Activated CD4-positive, alpha-beta memory T cell treated with anti-CD3 and anti-CD28 coated beads for 36 hours (primary cell): ENCODE measurements around the gene HBS1L. TPM values are rescaled to one million over a fixed set of nuclear protein-coding genes. Genes with fewer than 3 reads are reported as not detected.
A peak's percentile ranks its signal among the peaks of the same experiment; 100 is the strongest.

Experiments used
- CTCF ChIA-PET: fragments of 350-600 bp; sonication (Branson Sonifier 250); formaldehyde crosslinking; loops from one replicate; lab custom pipeline; 2021; ENCODE audit warnings: antibody characterized with exemption, inconsistent platforms; lab: Charles Lee
- POLR2A ChIA-PET: fragments of 350-600 bp; sonication (Branson Sonifier 250); formaldehyde crosslinking; loops from one replicate; lab custom pipeline; 2021; ENCODE audit warnings: antibody characterized with exemption; lab: Charles Lee
- DNase-seq: peaks from one replicate; pipeline ENCODE4 v3.0.0-alpha.2; 2020
- H3K27ac Mint-ChIP-seq: one replicate; pipeline ENCODE4 v1.8.0; 2021; ENCODE audit warnings: mixed read lengths
- H3K27me3 Mint-ChIP-seq: one replicate; pipeline ENCODE4 v1.8.0; 2021; ENCODE audit warnings: mixed read lengths
- H3K36me3 Mint-ChIP-seq: one replicate; pipeline ENCODE4 v1.8.0; 2021; ENCODE audit warnings: mixed read lengths
- H3K4me1 Mint-ChIP-seq: one replicate; pipeline ENCODE4 v1.8.0; 2021; ENCODE audit warnings: low read depth, mixed read lengths
- H3K4me3 Mint-ChIP-seq: one replicate; pipeline ENCODE4 v1.8.0; 2021; ENCODE audit warnings: mild to moderate bottlenecking, mixed read lengths
- H3K9me3 Mint-ChIP-seq: one replicate; pipeline ENCODE4 v1.8.0; 2021; ENCODE audit warnings: mixed read lengths
- intact Hi-C: fragments of 100-400 bp; cut with micrococcal nuclease; formaldehyde crosslinking; loops from one replicate; pipeline ENCODE4 v1.15.1; 2023
- total RNA-seq, 2 experiments: library from RNA; stranded (reverse); gene quantifications; one replicate each; pipeline ENCODE4 v1.2.3, GENCODE V29; 2021

Gene HBS1L
- total RNA-seq = 100 to 1,000 TPM; 117 to 123 TPM

DNA sequence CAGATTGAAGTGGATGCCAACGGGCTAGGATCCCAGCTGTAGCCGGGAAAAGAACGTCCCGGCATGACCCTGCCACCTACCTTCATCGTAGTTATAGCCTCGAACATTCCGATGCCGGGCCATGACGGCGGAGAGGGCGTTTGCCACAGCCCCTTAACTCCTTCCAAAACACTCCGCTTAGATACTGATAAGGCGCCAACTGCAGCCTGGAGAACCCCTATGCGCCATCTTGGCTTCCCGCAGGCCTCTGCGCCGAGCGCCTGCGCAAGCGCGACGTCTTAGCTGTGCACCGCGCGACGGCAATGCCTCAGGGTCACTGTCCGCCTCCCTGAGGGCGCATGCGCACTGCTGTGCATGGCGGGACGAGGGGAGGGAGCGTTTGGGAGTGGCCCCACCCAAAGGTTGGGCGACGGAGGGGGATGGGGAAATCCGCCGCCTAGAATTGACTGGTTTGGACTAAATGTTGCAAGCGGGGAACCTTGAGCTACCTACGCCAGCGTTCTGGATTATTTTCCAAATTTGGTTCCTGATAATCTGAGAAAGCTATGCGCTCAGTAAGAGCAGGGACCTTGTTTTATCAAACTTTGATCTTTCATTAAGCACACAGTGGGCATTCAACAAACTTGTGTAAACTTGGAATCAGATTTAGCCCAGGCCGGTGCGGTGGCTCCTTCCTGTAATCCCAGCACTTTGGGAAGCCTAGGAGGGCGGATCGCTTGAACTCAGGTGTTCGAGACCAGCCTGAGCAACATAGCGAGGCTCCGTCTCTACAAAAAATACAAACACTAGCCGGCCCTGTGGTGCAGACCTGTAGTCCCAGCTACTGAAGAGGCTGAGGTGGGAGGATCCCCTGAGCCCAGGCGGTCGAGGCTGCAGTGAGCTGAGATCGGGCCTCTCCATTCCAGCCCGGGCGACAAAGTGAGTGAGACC is at the start of gene HBS1L:
Gene HBS1L (minus strand): TSS at position 254 of the 930 bp plus-strand sequence. CDS start 131 bp downstream, at position 123.
- H3K27me3 Mint-ChIP-seq = no peaks in the 10 kb centered on the region
- H3K27ac Mint-ChIP-seq = peak within 1 kb of the TSS; percentile 96
- intact Hi-C loops = loop anchor here (1.0 to 10.0 kb wide), 7 partner anchors 25 to 1230 kb away; partner anchors contain the start of gene BCLAF1
- CTCF ChIA-PET = interaction anchor here (1.0 to 1.8 kb wide), 11 partner anchors 10 to 129 kb away, joined by 3 to 9 read pairs (median 4); partner anchors contain the start of gene MYB
- peaks cover 34% of the 10 kb centered on the region for H3K4me1 Mint-ChIP-seq
- POLR2A ChIA-PET = interaction anchor here (0.6 to 2.5 kb wide), 18 partner anchors 8 to 129 kb away, joined by 3 to 25 read pairs (median 3); partner anchors contain the start of gene MYB
- H3K9me3 Mint-ChIP-seq = no peaks in the 10 kb centered on the region
- peak within 1 kb of the TSS; percentile 92 for H3K4me3 Mint-ChIP-seq
- peak; percentile 98 for DNase-seq
- H3K36me3 Mint-ChIP-seq = peaks cover 11% of the 10 kb centered on the region

DNA sequence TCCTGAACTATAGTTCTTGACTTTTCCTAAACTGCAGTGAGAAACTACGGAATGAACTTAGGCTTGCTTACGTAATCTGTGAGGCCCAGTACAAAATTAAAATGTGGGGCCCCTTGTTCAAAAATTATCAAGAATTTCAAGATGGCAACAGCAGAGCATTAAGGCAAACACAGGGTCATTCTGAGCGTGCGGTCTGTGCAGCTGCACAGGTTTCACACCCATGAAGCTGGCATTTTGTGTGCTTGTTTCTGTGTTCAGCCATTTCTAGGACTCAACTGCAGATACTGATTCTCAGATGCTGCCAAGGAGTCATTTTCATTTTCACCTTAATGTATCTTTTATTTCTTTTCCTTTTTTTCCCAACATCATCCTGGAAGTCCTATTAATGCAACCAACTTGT is 49.6 kb upstream of the HBS1L start:
- no peaks in the 10 kb centered on the region for H3K9me3 Mint-ChIP-seq
- H3K36me3 Mint-ChIP-seq = peaks cover 1% of the 10 kb centered on the region
- ChIA-PET POLR2A (no interaction called here), CTCF (interaction anchor here (0.9 kb wide), 1 partner anchor 80 kb away, joined by 3 read pairs; no protein-coding TSS in a partner anchor)
- peaks cover 28% of the 10 kb centered on the region for H3K4me1 Mint-ChIP-seq
- no peak overlapping the region for H3K27ac Mint-ChIP-seq
- H3K4me3 Mint-ChIP-seq = no peak overlapping the region
- no peak for DNase-seq
- intact Hi-C loops = no loop called here
- no peaks in the 10 kb centered on the region for H3K27me3 Mint-ChIP-seq

DNA sequence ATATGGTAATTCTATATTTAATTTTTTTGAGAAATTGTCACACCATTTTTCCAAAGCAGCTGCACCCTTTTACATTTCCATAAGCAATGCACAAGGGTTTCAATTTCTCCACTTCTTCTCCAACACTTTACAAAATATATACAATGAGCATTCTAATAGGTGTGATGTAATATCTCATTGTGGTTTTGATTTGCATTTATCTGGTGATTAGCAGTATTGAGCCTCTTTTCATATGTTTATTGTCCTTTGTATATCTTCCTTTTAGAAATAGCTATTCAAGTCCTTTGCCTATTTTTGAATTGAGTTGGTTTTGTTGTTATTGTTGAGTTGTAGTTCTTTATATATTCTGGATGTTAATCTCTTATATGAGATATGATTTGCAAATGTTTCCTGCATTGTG is 47.6 kb upstream of the HBS1L start:
- Mint-ChIP-seq H3K27ac (no peak overlapping the region), H3K4me1 (peaks cover 26% of the 10 kb centered on the region), H3K36me3 (peaks cover 1% of the 10 kb centered on the region), H3K27me3 (no peaks in the 10 kb centered on the region), H3K4me3 (no peak overlapping the region), H3K9me3 (no peaks in the 10 kb centered on the region)
- intact Hi-C loops = no loop called here
- DNase-seq = no peak
- ChIA-PET POLR2A (no interaction called here), CTCF (interaction anchor here (0.6 to 1.4 kb wide), 2 partner anchors 47 to 961 kb away, joined by 3 read pairs; partner anchors contain the start of gene HBS1L)

DNA sequence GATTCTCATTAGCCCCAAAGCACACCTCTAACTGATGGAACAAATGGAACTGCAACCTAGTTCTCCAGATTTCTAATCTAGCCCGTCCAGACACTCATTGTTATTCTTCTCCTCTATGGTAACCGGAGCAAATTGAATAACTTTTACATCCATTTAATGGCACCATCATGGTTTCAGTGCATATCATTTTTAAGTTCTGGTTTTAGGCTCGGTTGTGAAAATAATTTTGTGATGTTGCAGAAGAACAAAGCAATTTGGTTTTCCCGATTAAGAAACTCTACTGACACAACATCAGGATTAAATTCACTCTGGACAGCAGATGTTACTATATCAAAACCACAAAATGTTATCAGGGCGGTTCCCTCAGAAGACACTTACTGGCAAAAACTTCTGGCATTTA is 42.5 kb upstream of the HBS1L start:
- no peak overlapping the region for H3K4me3 Mint-ChIP-seq
- intact Hi-C loops = no loop called here
- POLR2A ChIA-PET = no interaction called here

DNA sequence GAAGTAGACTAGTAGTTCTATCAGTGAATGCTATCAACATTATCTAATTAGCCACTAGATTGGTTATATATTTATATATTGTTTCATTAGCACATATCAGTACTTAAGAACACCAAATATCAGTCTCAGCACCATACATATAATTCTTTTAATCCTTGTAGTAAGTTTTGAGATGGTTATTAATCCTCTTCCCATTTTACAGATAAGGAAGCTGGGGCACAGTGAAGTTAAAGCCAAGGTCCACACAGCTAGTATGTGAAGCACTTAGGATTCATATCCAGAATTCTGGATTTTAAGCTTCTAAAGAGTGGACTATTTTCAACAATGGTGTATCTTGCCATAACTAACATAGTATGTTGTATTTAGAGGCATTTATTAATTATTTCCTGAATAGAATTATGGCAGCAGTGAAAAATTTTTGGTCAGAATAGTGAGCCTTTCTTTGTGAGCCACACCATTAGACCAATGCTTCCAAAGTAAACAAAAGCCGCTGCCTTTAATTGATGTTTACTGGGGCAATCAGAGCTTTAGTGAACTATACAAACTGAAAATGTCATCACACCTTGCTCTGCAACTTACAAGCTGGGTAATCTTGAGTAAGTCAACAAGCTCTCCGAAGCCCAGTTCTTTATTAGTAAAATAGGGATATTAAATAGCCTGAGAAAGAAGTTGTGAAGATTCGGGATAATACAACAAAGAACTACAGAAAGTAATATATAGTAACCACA is 41.9 kb upstream of the HBS1L start:
- Mint-ChIP-seq H3K4me3 (no peak overlapping the region), H3K4me1 (peaks cover 29% of the 10 kb centered on the region), H3K27me3 (no peaks in the 10 kb centered on the region), H3K36me3 (no peaks in the 10 kb centered on the region), H3K9me3 (no peaks in the 10 kb centered on the region), H3K27ac (no peak overlapping the region)
- ChIA-PET POLR2A (no interaction called here), CTCF (no interaction called here)
- DNase-seq = no peak
- intact Hi-C loops = no loop called here

More for the DNA sequence above, 42.5 kb upstream of the HBS1L start:
- DNase-seq = no peak
- no peaks in the 10 kb centered on the region for H3K27me3 Mint-ChIP-seq
- H3K27ac Mint-ChIP-seq = no peak overlapping the region
- no peaks in the 10 kb centered on the region for H3K36me3 Mint-ChIP-seq
- CTCF ChIA-PET = no interaction called here
- peaks cover 28% of the 10 kb centered on the region for H3K4me1 Mint-ChIP-seq
- no peaks in the 10 kb centered on the region for H3K9me3 Mint-ChIP-seq

DNA sequence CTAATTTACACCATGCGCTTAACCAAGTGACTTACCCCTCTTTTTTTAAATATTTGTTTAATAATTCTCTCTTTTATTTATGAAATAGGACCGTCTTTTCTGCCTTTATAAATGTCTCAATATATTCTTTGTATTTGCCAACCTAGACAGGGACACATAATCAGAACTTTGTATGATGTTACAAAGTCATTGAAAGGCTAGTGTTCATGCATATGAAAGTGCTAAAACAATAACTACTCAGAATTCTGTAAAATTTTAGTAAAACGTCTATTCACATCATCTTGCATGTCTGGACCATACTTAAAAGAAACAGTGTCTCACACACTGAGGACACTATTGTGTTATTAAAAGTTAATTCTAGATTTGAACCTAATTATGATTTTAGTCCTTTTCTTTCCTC is 41.1 kb upstream of the HBS1L start:
- no peak for DNase-seq
- intact Hi-C loops = no loop called here
- H3K27me3 Mint-ChIP-seq = no peaks in the 10 kb centered on the region
- POLR2A ChIA-PET = interaction anchor here (1.2 kb wide), 1 partner anchor 44 kb away, joined by 3 read pairs; no protein-coding TSS in a partner anchor
- H3K36me3 Mint-ChIP-seq = no peaks in the 10 kb centered on the region
- CTCF ChIA-PET = interaction anchor here (1.2 to 1.8 kb wide), 2 partner anchors 32 to 41 kb away, joined by 5 read pairs; partner anchors contain the start of gene HBS1L
- H3K27ac Mint-ChIP-seq = no peak overlapping the region
- peaks cover 36% of the 10 kb centered on the region for H3K4me1 Mint-ChIP-seq
- no peaks in the 10 kb centered on the region for H3K9me3 Mint-ChIP-seq
- H3K4me3 Mint-ChIP-seq = no peak overlapping the region

DNA sequence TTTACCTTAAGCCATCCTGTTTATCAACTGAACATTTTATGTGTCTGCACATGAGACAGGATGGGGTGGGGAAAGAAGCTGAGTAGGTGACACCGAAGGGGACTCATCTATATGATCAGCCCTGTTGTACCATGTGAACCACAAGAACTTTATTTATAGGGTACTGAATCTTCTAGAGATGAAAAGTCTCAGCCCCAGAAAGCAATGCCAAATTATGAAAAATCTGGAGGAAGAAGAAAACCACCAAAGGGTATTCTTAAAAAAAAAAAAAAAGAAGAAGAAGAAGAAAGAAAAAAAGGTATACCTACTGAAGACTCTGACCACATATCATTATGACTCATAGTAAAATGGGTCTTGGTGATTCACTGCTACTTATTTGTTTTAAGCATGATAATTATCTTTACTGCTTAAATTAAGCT is 39.8 kb upstream of the HBS1L start:
- POLR2A ChIA-PET = interaction anchor here (0.9 to 1.2 kb wide), 5 partner anchors 20 to 46 kb away, joined by 3 to 7 read pairs (median 3); partner anchors contain the start of gene HBS1L
- intact Hi-C loops = loop anchor here (1.0 kb wide), 4 partner anchors 9 to 115 kb away; no protein-coding TSS in a partner anchor
- H3K4me1 Mint-ChIP-seq = peaks cover 49% of the 10 kb centered on the region
- H3K4me3 Mint-ChIP-seq = no peak overlapping the region
- peak overlapping the region; percentile 76 for H3K27ac Mint-ChIP-seq
- no peaks in the 10 kb centered on the region for H3K27me3 Mint-ChIP-seq
- H3K36me3 Mint-ChIP-seq = no peaks in the 10 kb centered on the region
- H3K9me3 Mint-ChIP-seq = no peaks in the 10 kb centered on the region
- peak; percentile 50 for DNase-seq
- CTCF ChIA-PET = interaction anchor here (1.2 to 1.8 kb wide), 2 partner anchors 34 to 39 kb away, joined by 5 read pairs; partner anchors contain the start of gene HBS1L

DNA sequence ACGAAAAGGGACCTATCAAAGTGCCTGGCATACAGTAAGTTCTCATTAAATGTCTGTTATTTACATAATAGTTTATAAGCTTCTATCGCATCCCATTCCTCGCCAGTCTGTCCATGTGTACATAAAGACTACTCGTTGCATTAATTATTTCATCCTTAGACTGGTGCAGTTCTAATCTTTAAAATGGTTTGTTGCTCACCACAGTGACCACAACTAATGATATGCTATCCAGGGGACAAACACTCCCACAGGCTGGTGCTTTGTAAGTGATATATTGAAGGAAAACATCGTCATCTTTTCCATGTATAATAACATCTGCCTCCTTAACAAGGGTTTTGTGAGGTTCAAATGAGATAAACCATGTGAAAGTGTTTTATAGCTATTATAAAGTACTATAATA is 39.0 kb upstream of the HBS1L start:
- Mint-ChIP-seq H3K4me3 (no peak overlapping the region), H3K27me3 (no peaks in the 10 kb centered on the region), H3K9me3 (no peaks in the 10 kb centered on the region), H3K4me1 (peaks cover 57% of the 10 kb centered on the region), H3K36me3 (no peaks in the 10 kb centered on the region), H3K27ac (no peak overlapping the region)
- intact Hi-C loops = no loop called here
- no peak for DNase-seq
- CTCF ChIA-PET = interaction anchor here (1.4 kb wide), 1 partner anchor 24 kb away, joined by 4 read pairs; no protein-coding TSS in a partner anchor
- POLR2A ChIA-PET = interaction anchor here (1.1 to 1.2 kb wide), 2 partner anchors 21 to 39 kb away, joined by 3 to 5 read pairs; partner anchors contain the start of gene HBS1L

DNA sequence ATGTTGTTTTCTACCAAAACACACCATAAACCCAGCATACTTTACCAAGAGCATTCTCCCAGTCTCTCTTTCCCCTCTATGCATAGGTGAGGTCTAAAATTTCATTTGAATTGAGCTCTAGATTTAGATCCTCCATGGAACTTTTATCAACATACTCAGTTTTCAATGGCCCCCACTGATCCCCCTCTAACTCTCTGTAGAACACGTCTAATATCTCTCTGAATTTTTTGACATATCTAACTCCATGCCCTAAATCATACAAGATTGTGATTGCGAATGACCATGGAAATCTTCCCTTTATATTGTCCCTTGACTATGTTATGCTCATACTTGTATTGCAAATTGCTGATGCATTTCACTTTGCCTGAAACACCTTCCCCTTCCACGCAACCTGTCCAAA is 38.1 kb upstream of the HBS1L start:
- ChIA-PET CTCF (interaction anchor here (0.6 to 1.4 kb wide), 3 partner anchors 16 to 92 kb away, joined by 3 to 4 read pairs (median 3); no protein-coding TSS in a partner anchor), POLR2A (no interaction called here)
- H3K27ac Mint-ChIP-seq = no peak overlapping the region

DNA sequence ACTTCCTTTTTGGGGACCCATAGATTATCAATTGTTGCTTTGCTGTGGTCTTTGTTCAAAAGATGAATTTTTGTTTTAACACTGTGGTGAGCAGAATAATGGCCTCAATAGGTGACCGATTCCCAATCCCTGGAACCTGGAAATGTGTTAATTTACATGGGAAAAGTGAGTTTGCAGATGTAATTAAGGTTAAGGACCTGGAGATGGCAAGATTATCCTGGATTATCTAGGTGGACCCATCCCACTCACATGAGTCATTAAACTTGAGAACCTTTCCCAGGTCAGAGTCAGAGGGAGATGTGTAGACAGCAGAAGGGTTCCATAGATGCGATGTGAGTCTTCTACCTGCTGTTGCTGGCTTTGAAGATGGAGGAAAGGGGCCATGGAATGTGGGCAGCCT is 36.2 kb upstream of the HBS1L start:
- CTCF ChIA-PET = no interaction called here
- H3K4me3 Mint-ChIP-seq = no peak overlapping the region

More for the DNA sequence above, 38.1 kb upstream of the HBS1L start:
- Mint-ChIP-seq H3K36me3 (no peaks in the 10 kb centered on the region), H3K9me3 (peaks cover 3% of the 10 kb centered on the region), H3K27me3 (no peaks in the 10 kb centered on the region), H3K4me1 (peaks cover 66% of the 10 kb centered on the region), H3K4me3 (no peak overlapping the region)
- no peak for DNase-seq
- intact Hi-C loops = no loop called here

DNA sequence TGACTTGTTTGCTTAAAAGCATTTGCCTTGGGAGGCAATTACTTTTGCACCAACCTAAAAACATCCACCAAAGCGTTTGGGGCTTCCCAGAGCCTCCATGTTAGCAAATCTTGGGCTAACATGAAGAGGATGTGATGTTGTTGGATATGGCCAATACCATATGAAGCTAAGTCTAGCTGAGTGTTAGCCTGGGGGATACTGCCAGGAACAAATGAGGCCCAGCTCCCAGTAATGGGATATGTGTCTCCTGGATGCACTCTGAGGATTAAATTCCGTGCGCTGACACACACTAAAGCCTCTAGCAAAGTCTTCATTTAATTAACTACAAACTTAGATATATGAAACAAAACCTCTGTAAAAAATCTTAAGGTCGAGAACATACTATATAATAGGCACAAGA is 35.3 kb upstream of the HBS1L start:
- Mint-ChIP-seq H3K27ac (peak overlapping the region; percentile 73), H3K9me3 (peaks cover 3% of the 10 kb centered on the region), H3K27me3 (no peaks in the 10 kb centered on the region), H3K4me1 (peaks cover 87% of the 10 kb centered on the region), H3K36me3 (no peaks in the 10 kb centered on the region), H3K4me3 (no peak overlapping the region)
- ChIA-PET POLR2A (interaction anchor here (0.6 to 1.5 kb wide), 3 partner anchors 25 to 91 kb away, joined by 3 to 4 read pairs (median 3); partner anchors contain the start of gene MYB), CTCF (interaction anchor here (1.1 to 1.5 kb wide), 3 partner anchors 25 to 94 kb away, joined by 3 to 9 read pairs (median 3); no protein-coding TSS in a partner anchor)
- intact Hi-C loops = loop anchor here (1.0 to 5.0 kb wide), 7 partner anchors 24 to 653 kb away; no protein-coding TSS in a partner anchor
- no peak for DNase-seq

More for the DNA sequence above, 36.2 kb upstream of the HBS1L start:
- DNase-seq = no peak
- peaks cover 3% of the 10 kb centered on the region for H3K9me3 Mint-ChIP-seq
- POLR2A ChIA-PET = interaction anchor here (1.5 kb wide), 1 partner anchor 90 kb away, joined by 4 read pairs; the partner anchor contains the start of gene MYB
- H3K27me3 Mint-ChIP-seq = no peaks in the 10 kb centered on the region
- no peaks in the 10 kb centered on the region for H3K36me3 Mint-ChIP-seq
- peaks cover 85% of the 10 kb centered on the region for H3K4me1 Mint-ChIP-seq
- peak overlapping the region; percentile 73 for H3K27ac Mint-ChIP-seq
- intact Hi-C loops = loop anchor here (1.0 kb wide), 3 partner anchors 23 to 92 kb away; no protein-coding TSS in a partner anchor
